ENCODE measurements around the gene RPS15.

- no peak for TF ChIP-seq CTCF (conservative IDR thresholded peaks at IDR 0.05; ENCODE audit: low read length)
- no peak for TF ChIP-seq EZH2phosphoT487 (IDR thresholded peaks at IDR 0.05; ENCODE audit: borderline replicate concordance)
These were observed 9.7 kb downstream of the RPS15 start for GRCh38 chr19:1447944-1448343.
